ENCODE data around the gene FOXE1. TPM values are rescaled to one million over a fixed set of nuclear protein-coding genes. Genes with fewer than 3 reads are reported as not detected.

The FOXE1 gene
- total RNA-seq, 1 experiment from 2014 or later, result not detected

GRCh38 chr9:97857606-97858392, 4.8 kb downstream of the FOXE1 start:
- intact Hi-C loops (cut with micrococcal nuclease), result no loop called here
- no peak overlapping the region for H3K4me3 ChIP-seq (replicated peaks in 1 of 2; ENCODE audit: low read depth in 1 of 2, low read length in 2 of 2)
- no peak for ATAC-seq

More at GRCh38 chr9:97857606-97858392, 4.8 kb downstream of the FOXE1 start:
- H3K9me2 ChIP-seq (ENCODE audit: insufficient read depth), result no peaks in the 10 kb centered on the region
- no peaks in the 10 kb centered on the region for H3K79me2 ChIP-seq (ENCODE audit: insufficient read depth, low read length)
- ChIA-PET CTCF (interaction anchor here (1.0 kb wide), 1 partner anchor 13 kb away, joined by 4 read pairs; no protein-coding TSS in a partner anchor), POLR2A (no interaction called here), RAD21 (ENCODE audit: low non-redundant PET in 1 of 2, low total read pairs in 2 of 2, uncharacterized antibody in 2 of 2, unreplicated experiment in 2 of 2) (no interaction called here)
- no peak overlapping the region for H2AFZ ChIP-seq (ENCODE audit: low read depth, low read length, poor library complexity, severe bottlenecking)
- BruUV-seq (replicated peaks), result no TSS peak
- H3K4me2 ChIP-seq (ENCODE audit: low read length), result no peak overlapping the region
- no peak overlapping the region for H3K9ac ChIP-seq (ENCODE audit: low read length)
- no peaks in the 10 kb centered on the region for H4K20me1 ChIP-seq (ENCODE audit: insufficient read depth)
- H3K4me1 ChIP-seq (ENCODE audit: control insufficient read depth in 1 of 2, insufficient read depth in 2 of 2, low read length in 2 of 2), result no peaks in the 10 kb centered on the region
- no peaks in the 10 kb centered on the region for H3K36me3 ChIP-seq (ENCODE audit: control insufficient read depth in 1 of 2, insufficient read depth in 2 of 2, low read length in 2 of 2)
- TF ChIP-seq CTCF (IDR thresholded peaks at IDR 0.05 in 2 of 3, conservative IDR thresholded peaks at IDR 0.05 in 1 of 3; ENCODE audit: borderline replicate concordance in 1 of 3, insufficient read depth in 1 of 3, low read depth in 2 of 3, low read length in 2 of 3) (no peak), ZNF274 (IDR thresholded peaks at IDR 0.05; ENCODE audit: low read depth, low read length) (no peak), EZH2phosphoT487 (IDR thresholded peaks at IDR 0.05; ENCODE audit: borderline replicate concordance) (no peak), ZFX (IDR thresholded peaks at IDR 0.05) (no peak), CEBPB (IDR thresholded peaks at IDR 0.05; ENCODE audit: low read depth) (no peak), CBX3 (IDR thresholded peaks at IDR 0.05; ENCODE audit: low read depth) (no peak), POLR2A (IDR thresholded peaks at IDR 0.05; ENCODE audit: borderline replicate concordance, extremely low read depth, insufficient read depth, insufficient read length) (no peak), SRF (IDR thresholded peaks at IDR 0.05; ENCODE audit: low read depth) (no peak), JUND (IDR thresholded peaks at IDR 0.05) (no peak), SIN3A (IDR thresholded peaks at IDR 0.05; ENCODE audit: low read depth) (no peak), RAD21 (IDR thresholded peaks at IDR 0.05; ENCODE audit: low read depth) (no peak), ELF1 (IDR thresholded peaks at IDR 0.05; ENCODE audit: borderline replicate concordance, low read depth) (no peak), POLR2AphosphoS5 (IDR thresholded peaks at IDR 0.05; ENCODE audit: low read depth, low read length) (no peak), MAX (IDR thresholded peaks at IDR 0.05) (no peak), TCF7L2 (IDR thresholded peaks at IDR 0.05; ENCODE audit: borderline replicate concordance, extremely low read depth, insufficient read depth, insufficient read length) (no peak), ZBTB33 (IDR thresholded peaks at IDR 0.05; ENCODE audit: extremely low read depth, insufficient replicate concordance, low read length) (no peak)
- TF ChIP-seq, protein P1, sequence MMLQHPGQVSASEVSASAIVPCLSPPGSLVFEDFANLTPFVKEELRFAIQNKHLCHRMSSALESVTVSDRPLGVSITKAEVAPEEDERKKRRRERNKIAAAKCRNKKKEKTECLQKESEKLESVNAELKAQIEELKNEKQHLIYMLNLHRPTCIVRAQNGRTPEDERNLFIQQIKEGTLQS (IDR thresholded peaks at IDR 0.05), result no peak
- H3K27ac ChIP-seq (ENCODE audit: low read depth, low read length), result no peak overlapping the region
- no peak for DNase-seq (ENCODE audit: low read depth, low spot score)
- no peaks in the 10 kb centered on the region for H3K9me3 ChIP-seq (ENCODE audit: control insufficient read depth in 1 of 2, insufficient read depth in 1 of 2, low read depth in 1 of 2, low read length in 2 of 2)
- H3K27me3 ChIP-seq (ENCODE audit: insufficient read depth, low read length), result no peaks in the 10 kb centered on the region

Measured in HCT116 (cell line).